ENCODE results near the gene MEA1. TPM values are rescaled to one million over a fixed set of nuclear protein-coding genes. Genes with fewer than 3 reads are reported as not detected.

The MEA1 gene
- total RNA-seq, 1 donor from 2014 or later: 73.1 TPM

GRCh38 chr6:43016943-43017334 is 3.2 kb upstream of the MEA1 start:
- no peak for DNase-seq (ENCODE audit: low spot score)
- Histone ChIP-seq H3K4me2 (no peak overlapping the region), H3K27me3 (no peaks in the 10 kb centered on the region), H3K9ac (no peak overlapping the region), H3F3A (ENCODE audit: low read depth) (peaks cover 35% of the 10 kb centered on the region), H4K20me1 (ENCODE audit: low read depth) (peaks cover 16% of the 10 kb centered on the region), H2AFZ (replicated peaks) (no peak overlapping the region), H3K36me3 (no peaks in the 10 kb centered on the region), H3K4me3 (no peak overlapping the region), H3K27ac (no peak overlapping the region), H3K79me2 (ENCODE audit: low read depth) (peaks cover 56% of the 10 kb centered on the region), H3K4me1 (peaks cover 22% of the 10 kb centered on the region), H3K9me3 (ENCODE audit: low read depth) (no peaks in the 10 kb centered on the region)
- Mint-ChIP-seq H3K27me3 (ENCODE audit: insufficient read depth, low read depth) (peaks cover 10% of the 10 kb centered on the region), H3K27ac (no peak overlapping the region), H3K9me3 (no peaks in the 10 kb centered on the region), H3K4me1 (peaks cover 32% of the 10 kb centered on the region), H3K4me3 (no peak overlapping the region), H3K36me3 (peaks cover 13% of the 10 kb centered on the region)
- TF ChIP-seq EZH2 (IDR thresholded peaks at IDR 0.05): no peak
- TF ChIP-seq EZH2phosphoT487 (IDR thresholded peaks at IDR 0.05): no peak
- TF ChIP-seq CTCF (IDR thresholded peaks at IDR 0.05): no peak

- H3K27ac Mint-ChIP-seq: peak overlapping the region; percentile 83
- no peak for TF ChIP-seq EZH2phosphoT487 (IDR thresholded peaks at IDR 0.05)
- no peak for TF ChIP-seq EZH2 (IDR thresholded peaks at IDR 0.05)
- no peak for TF ChIP-seq CTCF (IDR thresholded peaks at IDR 0.05)
- H3K4me2 ChIP-seq: peak overlapping the region; percentile 29
- H3K4me1 Mint-ChIP-seq: peaks cover 36% of the 10 kb centered on the region
- H2AFZ ChIP-seq (replicated peaks): no peak overlapping the region
- DNase-seq (ENCODE audit: low spot score): peak; percentile 33
- H4K20me1 ChIP-seq (ENCODE audit: low read depth): peaks cover 16% of the 10 kb centered on the region
- H3K9me3 Mint-ChIP-seq: no peaks in the 10 kb centered on the region
- peaks cover 32% of the 10 kb centered on the region for H3F3A ChIP-seq (ENCODE audit: low read depth)
- H3K9me3 ChIP-seq (ENCODE audit: low read depth): no peaks in the 10 kb centered on the region
- H3K36me3 Mint-ChIP-seq: peaks cover 12% of the 10 kb centered on the region
- peaks cover 58% of the 10 kb centered on the region for H3K79me2 ChIP-seq (ENCODE audit: low read depth)
- H3K27ac ChIP-seq: no peak overlapping the region
- H3K27me3 Mint-ChIP-seq (ENCODE audit: insufficient read depth, low read depth): peaks cover 10% of the 10 kb centered on the region
- H3K9ac ChIP-seq: no peak overlapping the region
- H3K4me1 ChIP-seq: peaks cover 22% of the 10 kb centered on the region
- no peaks in the 10 kb centered on the region for H3K27me3 ChIP-seq
- peak overlapping the region; percentile 72 for H3K4me3 Mint-ChIP-seq
- H3K4me3 ChIP-seq: no peak overlapping the region
- no peaks in the 10 kb centered on the region for H3K36me3 ChIP-seq
These were observed 2.6 kb upstream of the MEA1 start for GRCh38 chr6:43016176-43016942.

- Mint-ChIP-seq H3K27me3 (ENCODE audit: insufficient read depth, low read depth) (peaks cover 3% of the 10 kb centered on the region), H3K4me3 (peak overlapping the region; percentile 95), H3K4me1 (peaks cover 32% of the 10 kb centered on the region), H3K9me3 (no peaks in the 10 kb centered on the region), H3K27ac (peak overlapping the region; percentile 30), H3K36me3 (peaks cover 14% of the 10 kb centered on the region)
- no peak for DNase-seq (ENCODE audit: low spot score)
- Histone ChIP-seq H3K4me2 (peak overlapping the region; percentile 84), H3K79me2 (ENCODE audit: low read depth) (peaks cover 59% of the 10 kb centered on the region), H3K9me3 (ENCODE audit: low read depth) (no peaks in the 10 kb centered on the region), H3F3A (ENCODE audit: low read depth) (peaks cover 16% of the 10 kb centered on the region), H4K20me1 (ENCODE audit: low read depth) (peaks cover 16% of the 10 kb centered on the region), H3K4me3 (peak overlapping the region; percentile 82), H3K4me1 (peaks cover 18% of the 10 kb centered on the region), H2AFZ (replicated peaks) (peak overlapping the region; percentile 61), H3K27me3 (no peaks in the 10 kb centered on the region), H3K27ac (no peak overlapping the region), H3K9ac (peak overlapping the region; percentile 47), H3K36me3 (no peaks in the 10 kb centered on the region)
- TF ChIP-seq EZH2phosphoT487 (IDR thresholded peaks at IDR 0.05): no peak
- TF ChIP-seq CTCF (IDR thresholded peaks at IDR 0.05): no peak
These were observed 726 bp upstream of the MEA1 start for GRCh38 chr6:43014434-43014909.
